Ramos (cell line): ENCODE results near the gene GOLGA8B.
"Not testable (repeated sequence)": the region's sequence is repeated elsewhere in the genome, so short reads cannot be mapped to it uniquely, and the experiment has no call there.

Source experiments
- in situ Hi-C: fragments of 300-500 bp; cut with MboI; formaldehyde crosslinking; loops from one replicate; pipeline ENCODE4 v1.14.3; 2022; ENCODE audit warnings: low sequenced_read_pairs; ENCODE audit not compliant: unreplicated experiment

GOLGA8B gene

DNA sequence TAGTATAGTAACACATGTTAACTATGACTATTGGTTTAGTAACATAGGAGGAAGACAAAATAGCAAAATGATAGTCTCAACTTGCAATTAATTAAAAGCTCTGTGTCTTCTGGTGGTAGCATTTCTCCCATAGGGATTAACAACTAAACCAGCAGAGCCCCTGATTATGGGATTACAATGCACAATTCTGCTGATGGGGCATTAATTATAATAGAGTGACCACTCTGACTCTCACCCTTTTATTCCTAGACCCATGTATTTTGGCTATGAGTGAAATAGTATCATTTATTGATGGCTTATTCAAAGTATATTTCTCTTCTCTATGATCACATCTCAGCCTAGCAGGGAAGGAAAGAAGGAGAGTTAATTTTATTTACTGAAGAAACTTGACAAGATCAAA lies 17.5 kb upstream of the GOLGA8B start:
- in situ Hi-C loops, result no loop called here

DNA sequence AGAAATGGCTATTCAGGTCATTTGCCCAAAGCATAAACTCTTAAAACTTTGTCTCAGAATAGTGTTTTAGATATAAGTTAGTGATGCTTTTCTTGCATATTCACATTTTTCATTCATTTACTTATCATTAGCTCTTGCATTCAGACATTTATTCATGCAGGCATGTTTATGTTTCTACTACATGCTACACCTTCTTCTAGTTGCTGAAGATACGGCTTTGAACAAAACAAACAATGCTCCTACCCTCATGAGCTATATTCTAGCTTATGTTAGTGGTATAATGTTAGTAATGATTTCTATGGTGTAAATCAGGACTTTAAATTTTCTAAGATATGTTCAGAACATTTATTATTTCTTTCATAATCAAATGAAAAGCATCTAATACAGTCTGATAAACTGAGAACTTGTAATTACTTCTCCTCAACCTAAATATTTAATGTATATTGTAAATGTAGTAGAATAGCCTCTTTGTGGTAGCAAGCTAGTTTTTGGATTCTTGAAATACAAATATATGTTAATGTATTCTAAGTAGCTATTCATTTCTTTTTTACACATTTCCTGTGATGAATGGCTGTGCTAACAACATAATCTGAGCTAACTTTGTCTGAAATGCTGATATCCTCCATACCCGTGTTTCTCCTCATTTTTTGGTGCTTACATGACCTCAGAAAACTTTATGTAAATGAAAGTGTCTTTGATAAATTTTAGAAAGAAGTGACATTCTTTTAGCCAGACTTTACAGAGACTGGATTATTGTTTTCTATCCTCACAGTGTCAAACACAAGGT lies 15.5 kb upstream of the GOLGA8B start:
- in situ Hi-C loops, result loop anchor here (25.0 kb wide), 1 partner anchor 537 kb away; no protein-coding TSS in a partner anchor

- in situ Hi-C loops, result loop anchor here (25.0 kb wide), 1 partner anchor 535 kb away; no protein-coding TSS in a partner anchor
Measured at GRCh38 chr15:34597316-34597715, 13.9 kb upstream of the GOLGA8B start.

DNA sequence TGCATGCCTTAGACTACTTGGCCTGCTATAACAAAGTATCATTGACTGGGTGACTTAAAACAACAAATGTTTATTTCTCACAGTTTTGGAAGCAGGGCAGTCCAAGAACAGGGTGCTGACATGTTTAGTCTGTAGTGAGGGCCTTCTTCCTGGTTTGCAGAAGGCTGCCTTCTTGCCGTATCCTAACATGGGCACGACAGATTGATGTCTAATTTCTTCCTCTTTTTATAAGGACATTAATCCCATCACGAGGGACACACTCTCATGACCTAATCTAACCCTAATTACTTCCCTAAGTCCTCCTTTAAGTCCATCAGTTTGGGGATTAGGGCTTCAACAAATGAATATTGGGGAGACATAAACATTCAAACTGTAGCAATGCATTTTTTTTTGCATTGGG lies 10.9 kb upstream of the GOLGA8B start:
- in situ Hi-C loops, result loop anchor here (25.0 kb wide), 1 partner anchor 532 kb away; no protein-coding TSS in a partner anchor

GRCh38 chr15:34591306-34591705 lies 7.9 kb upstream of the GOLGA8B start:
- in situ Hi-C loops, result loop anchor here (25.0 kb wide), 1 partner anchor 529 kb away; no protein-coding TSS in a partner anchor

- in situ Hi-C loops, result loop anchor here (25.0 kb wide), 1 partner anchor 526 kb away; no protein-coding TSS in a partner anchor
Measured at GRCh38 chr15:34588046-34588674, 4.7 kb upstream of the GOLGA8B start.

GRCh38 chr15:34585966-34586365 lies 2.5 kb upstream of the GOLGA8B start:
- in situ Hi-C loops, result loop anchor here (25.0 kb wide), 1 partner anchor 524 kb away; no protein-coding TSS in a partner anchor

- in situ Hi-C loops, result loop anchor here (25.0 kb wide), 1 partner anchor 523 kb away; no protein-coding TSS in a partner anchor
Measured at GRCh38 chr15:34584996-34585395, 1.5 kb upstream of the GOLGA8B start.

DNA sequence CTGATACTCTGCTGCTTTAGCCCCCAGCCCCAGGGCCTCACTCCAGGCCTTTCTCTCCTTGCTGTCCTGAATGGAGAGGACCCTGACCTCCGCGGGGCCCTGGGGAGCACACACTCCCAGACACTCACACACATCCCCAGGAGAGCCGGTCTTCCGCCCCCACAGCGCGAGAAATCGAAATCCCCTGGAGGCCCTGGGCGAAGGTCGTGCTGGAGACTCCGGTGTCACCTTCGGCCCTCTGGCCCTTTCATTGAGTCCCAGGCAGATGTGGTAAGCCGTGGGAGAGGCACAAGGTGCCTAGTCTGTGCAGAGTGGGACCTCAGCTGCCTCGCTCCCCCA lies 848 bp upstream of the GOLGA8B start:
- in situ Hi-C loops, result loop anchor here (25.0 kb wide), 1 partner anchor 522 kb away; no protein-coding TSS in a partner anchor

GRCh38 chr15:34582461-34583371 lies 735 bp downstream of the GOLGA8B start:
- in situ Hi-C loops, result loop anchor here (25.0 kb wide), 1 partner anchor 520 kb away; no protein-coding TSS in a partner anchor

DNA sequence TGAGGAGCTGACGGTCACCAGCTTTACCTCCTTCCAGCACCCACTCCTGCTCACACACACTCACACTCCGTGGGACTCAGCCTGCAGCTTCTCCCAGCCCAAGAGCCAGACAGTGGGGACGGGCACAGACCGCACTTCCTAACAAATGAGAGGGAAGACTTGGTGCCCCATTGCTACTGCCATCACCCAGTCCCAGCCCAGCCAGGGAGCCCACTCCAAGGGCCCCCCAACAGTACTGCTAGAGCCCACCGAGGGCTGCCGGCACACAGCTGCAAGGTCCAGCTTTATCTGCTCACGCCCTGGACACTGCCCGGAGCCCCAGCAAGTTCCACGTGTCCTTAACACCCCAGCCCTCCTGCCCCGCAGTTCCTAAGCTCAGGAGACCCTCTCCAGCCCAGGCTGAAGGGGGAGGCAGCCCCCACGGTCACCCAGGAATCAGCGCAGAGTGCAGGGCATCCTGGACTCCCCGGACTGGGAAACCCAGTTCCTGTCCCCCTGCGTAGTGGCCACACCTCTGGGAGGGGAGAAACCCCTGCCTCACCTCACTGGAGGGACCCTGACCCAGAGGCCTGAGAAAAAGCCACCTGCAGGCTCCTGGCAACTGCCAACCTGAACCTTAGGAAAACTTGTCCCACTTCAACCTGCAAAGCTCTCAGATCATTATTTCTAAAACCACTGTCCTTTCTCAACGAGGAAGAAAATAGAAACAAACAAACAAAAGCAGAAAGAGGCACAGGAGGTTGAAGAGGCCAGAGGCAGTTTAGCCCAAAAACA lies 1.6 kb downstream of the GOLGA8B start:
- in situ Hi-C loops, result loop anchor here (25.0 kb wide), 1 partner anchor 520 kb away; no protein-coding TSS in a partner anchor

DNA sequence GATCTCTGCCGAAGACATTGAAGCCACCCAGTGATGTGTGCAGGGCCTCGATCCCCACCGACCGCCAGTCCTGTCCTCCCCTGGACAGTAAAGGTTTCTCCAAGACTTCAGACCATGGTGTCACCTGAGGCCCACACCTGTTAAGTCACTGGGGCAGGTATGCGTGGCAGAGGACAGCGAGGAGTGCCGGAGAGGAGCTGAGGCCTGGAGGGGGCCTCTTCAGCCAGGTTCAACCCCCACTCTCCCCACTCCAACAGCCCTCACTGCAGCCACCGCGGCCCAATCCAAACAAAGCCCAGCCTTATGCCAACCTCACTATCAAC lies 2.4 kb downstream of the GOLGA8B start:
- in situ Hi-C loops, result loop anchor here (25.0 kb wide), 1 partner anchor 519 kb away; no protein-coding TSS in a partner anchor

GRCh38 chr15:34580251-34581042 lies 3.0 kb downstream of the GOLGA8B start:
- in situ Hi-C loops, result loop anchor here (25.0 kb wide), 1 partner anchor 518 kb away; no protein-coding TSS in a partner anchor

GRCh38 chr15:34578283-34578674 lies 5.2 kb downstream of the GOLGA8B start:
- in situ Hi-C loops, result loop anchor here (25.0 kb wide), 1 partner anchor 516 kb away; no protein-coding TSS in a partner anchor

DNA sequence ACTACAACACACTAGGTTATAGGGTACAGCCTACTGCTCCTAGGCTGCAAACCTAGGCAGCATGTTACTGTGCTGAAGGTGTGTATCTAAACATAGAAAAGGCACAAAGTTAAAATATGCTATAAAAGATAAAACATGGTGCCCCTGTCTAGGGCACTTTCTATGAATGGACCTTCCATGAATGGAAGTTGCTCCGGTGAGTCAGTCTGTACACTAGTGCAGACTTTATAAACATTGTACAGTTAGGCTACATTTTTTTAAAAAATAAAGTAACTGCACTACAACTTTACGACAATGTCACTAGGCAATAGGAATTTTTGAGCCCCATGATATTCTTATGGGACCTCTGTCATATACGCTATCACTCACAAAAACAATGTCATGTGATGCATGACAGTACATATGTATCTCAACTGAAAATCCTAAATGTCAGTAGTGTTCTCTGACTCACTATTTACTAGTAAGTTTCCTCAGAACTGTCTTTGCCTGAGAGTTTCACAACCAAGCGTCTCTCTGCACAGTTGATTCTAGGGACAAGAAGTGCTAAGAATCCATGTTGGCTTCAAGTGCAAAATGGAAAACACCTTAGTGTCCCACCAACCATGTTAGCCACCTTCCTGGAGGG lies 5.7 kb downstream of the GOLGA8B start:
- in situ Hi-C loops, result loop anchor here (25.0 kb wide), 1 partner anchor 515 kb away; no protein-coding TSS in a partner anchor

GRCh38 chr15:34575035-34575434 lies 8.4 kb downstream of the GOLGA8B start:
- in situ Hi-C loops, result loop anchor here (25.0 kb wide), 1 partner anchor 513 kb away; no protein-coding TSS in a partner anchor

DNA sequence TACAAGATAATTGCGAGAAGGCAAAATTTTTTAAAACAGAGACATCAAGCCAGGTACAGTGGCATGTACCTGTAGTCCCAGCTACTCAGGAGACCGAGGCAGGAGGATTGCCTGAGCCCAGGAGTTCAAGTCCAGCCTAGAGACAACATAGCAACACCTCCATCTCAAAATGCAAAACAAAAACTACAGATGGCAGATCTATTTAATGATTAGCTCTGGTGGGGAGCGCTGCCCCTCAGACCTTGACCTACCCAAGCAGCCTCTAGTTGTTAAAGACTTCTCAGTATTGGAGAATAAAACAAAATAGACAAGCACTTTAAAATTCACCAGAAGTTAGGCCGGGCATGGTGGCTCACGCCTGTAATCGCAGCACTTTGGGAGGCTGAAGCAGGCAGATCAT lies 10.5 kb downstream of the GOLGA8B start:
- in situ Hi-C loops, result not testable (repeated sequence)
